PC-9 (cell line): ENCODE measurements around the gene ABLIM1. TPM values are rescaled to one million over a fixed set of nuclear protein-coding genes. Genes with fewer than 3 reads are reported as not detected.

ENCODE experiments used
- BruUV-seq: library from RNA; stranded (reverse); fragments of 400-500 nt; replicated peaks from 2 replicates; lab custom pipeline; 2021; lab: Mats Ljungman, UMichigan
- CTCF ChIA-PET: fragments of 300-600 bp; sonication (Branson Sonifier 250); formaldehyde crosslinking; loops from one replicate; lab custom pipeline; 2022; ENCODE audit warnings: antibody characterized with exemption; lab: Charles Lee
- POLR2A ChIA-PET: fragments of 300-600 bp; sonication (Branson Sonifier 250); formaldehyde crosslinking; loops from one replicate; lab custom pipeline; 2022; ENCODE audit warnings: antibody characterized with exemption; ENCODE audit not compliant: unreplicated experiment; lab: Charles Lee
- DNase-seq, 2 experiments: peaks; one replicate each; pipeline versions ENCODE4 v3.0.0 to v3.0.0-alpha.2; 2015 to 2022; ENCODE audit warnings: mixed read lengths in 1 of 2
- H2AFZ ChIP-seq: fragments of 200-600 bp; sonication (generic); 2 replicates; pipeline ENCODE4 v1.8.1; 2017; ENCODE audit warnings: antibody characterized with exemption
- H3F3A ChIP-seq: fragments of 200-600 bp; sonication (generic); 2 replicates; pipeline ENCODE4 v1.8.1; 2017; ENCODE audit warnings: antibody characterized with exemption, mild to moderate bottlenecking, low read depth; ENCODE audit not compliant: insufficient read depth
- H3K27ac ChIP-seq: fragments of 200-600 bp; sonication (generic); 2 replicates; pipeline ENCODE4 v1.6.1; 2016; ENCODE audit warnings: mixed run types
- H3K27me3 ChIP-seq: fragments of 200-600 bp; sonication (generic); 2 replicates; pipeline ENCODE4 v1.6.1; 2016; ENCODE audit warnings: low read depth, mixed run types; ENCODE audit not compliant: insufficient read depth
- H3K36me3 ChIP-seq: fragments of 200-600 bp; sonication (generic); 2 replicates; pipeline ENCODE4 v1.6.1; 2016; ENCODE audit warnings: low read depth, mixed run types
- H3K4me1 ChIP-seq: fragments of 200-600 bp; sonication (generic); replicated peaks from 2 replicates; pipeline ENCODE4 v1.6.1; 2016; ENCODE audit warnings: mixed run types; ENCODE audit not compliant: insufficient read depth
- H3K4me2 ChIP-seq: fragments of 200-600 bp; sonication (generic); 2 replicates; pipeline ENCODE4 v1.6.1; 2017; ENCODE audit warnings: mixed run types
- H3K4me3 ChIP-seq: fragments of 200-600 bp; sonication (generic); 2 replicates; pipeline ENCODE4 v1.6.1; 2016; ENCODE audit warnings: mixed run types
- H3K79me2 ChIP-seq: fragments of 200-600 bp; sonication (generic); 2 replicates; pipeline ENCODE4 v1.6.1; 2017; ENCODE audit warnings: low read depth, mixed run types
- H3K9me2 ChIP-seq: fragments of 200-600 bp; sonication (generic); 2 replicates; pipeline ENCODE4 v1.8.1; 2017; ENCODE audit warnings: mild to moderate bottlenecking; ENCODE audit not compliant: insufficient read depth
- H3K9me3 ChIP-seq: fragments of 200-600 bp; sonication (generic); 2 replicates; pipeline ENCODE4 v1.8.1; 2016; ENCODE audit warnings: low read depth; ENCODE audit not compliant: insufficient read depth
- H4K20me1 ChIP-seq: fragments of 200-600 bp; sonication (generic); 2 replicates; pipeline ENCODE4 v1.8.1; 2017; ENCODE audit not compliant: insufficient read depth
- EZH2 ChIP-seq: fragments of 200-600 bp; sonication (generic); IDR thresholded peaks from 2 replicates; pipeline ENCODE4 v1.8.0; 2017; ENCODE audit warnings: antibody characterized with exemption, low read depth
- intact Hi-C: fragments of 100-400 bp; cut with micrococcal nuclease; formaldehyde crosslinking; loops from one replicate; pipeline ENCODE4 v1.10.0; 2022; ENCODE audit not compliant: unreplicated experiment
- total RNA-seq: library from RNA; stranded (reverse); gene quantifications from 2 replicates; pipeline ENCODE4 v1.2.3, GENCODE V29; 2021
- TF ChIP-seq, protein P1 (sequence below): fragments of 200-600 bp; sonication (generic); conservative IDR thresholded peaks from 2 replicates; pipeline ENCODE4 v1.6.1; 2017; ENCODE audit warnings: mixed run types, antibody characterized with exemption, mild to moderate bottlenecking, moderate library complexity

Gene ABLIM1
- total RNA-seq, 1 experiment from 2014 or later = 68.7 TPM

DNA sequence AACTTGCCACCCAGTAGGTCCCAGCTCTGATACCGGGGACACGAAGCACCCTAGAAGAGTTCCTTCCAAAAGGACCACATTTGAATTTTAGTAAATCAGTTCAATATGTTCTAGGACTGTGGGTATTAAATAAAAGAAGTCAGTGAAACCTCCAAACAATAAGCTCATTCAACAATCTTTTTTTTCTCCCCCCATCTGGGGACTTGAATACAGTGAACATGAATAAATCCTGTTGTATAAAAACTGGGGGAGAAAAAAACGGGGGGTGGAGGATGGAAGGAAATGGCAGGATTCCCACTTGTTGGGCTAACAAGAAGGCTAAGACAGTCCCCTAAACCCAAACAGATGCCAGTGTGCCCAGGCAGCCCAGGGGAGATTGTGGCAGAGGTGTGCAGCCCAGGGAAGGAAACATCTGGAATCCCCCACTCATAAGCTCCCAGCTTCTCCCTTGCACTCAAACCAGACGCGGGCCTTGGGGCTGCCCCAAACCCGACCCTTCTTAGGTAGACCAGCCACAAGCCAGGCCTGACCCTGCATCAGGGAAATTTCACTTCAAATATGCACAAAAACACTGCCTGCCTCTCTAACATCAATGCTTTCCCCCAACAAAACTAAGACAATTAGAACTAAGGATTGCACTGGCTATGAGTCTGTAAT lies 262.6 kb downstream of the ABLIM1 start:
- Histone ChIP-seq H4K20me1 (no peaks in the 10 kb centered on the region), H3F3A (no peaks in the 10 kb centered on the region), H3K4me3 (no peak overlapping the region), H2AFZ (no peak overlapping the region), H3K4me1 (peaks cover 8% of the 10 kb centered on the region; the same call in 1 of the 2 replicates), H3K27me3 (no peaks in the 10 kb centered on the region), H3K9me2 (no peaks in the 10 kb centered on the region), H3K27ac (no peak overlapping the region), H3K79me2 (peaks cover 23% of the 10 kb centered on the region), H3K4me2 (no peak overlapping the region), H3K36me3 (no peaks in the 10 kb centered on the region), H3K9me3 (no peaks in the 10 kb centered on the region)
- intact Hi-C loops = no loop called here
- no TSS peak for BruUV-seq
- DNase-seq = no peak
- ChIA-PET POLR2A (no interaction called here), CTCF (interaction anchor here (0.6 kb wide), 1 partner anchor 20 kb away, joined by 6 read pairs; no protein-coding TSS in a partner anchor)
- TF ChIP-seq, protein P1, sequence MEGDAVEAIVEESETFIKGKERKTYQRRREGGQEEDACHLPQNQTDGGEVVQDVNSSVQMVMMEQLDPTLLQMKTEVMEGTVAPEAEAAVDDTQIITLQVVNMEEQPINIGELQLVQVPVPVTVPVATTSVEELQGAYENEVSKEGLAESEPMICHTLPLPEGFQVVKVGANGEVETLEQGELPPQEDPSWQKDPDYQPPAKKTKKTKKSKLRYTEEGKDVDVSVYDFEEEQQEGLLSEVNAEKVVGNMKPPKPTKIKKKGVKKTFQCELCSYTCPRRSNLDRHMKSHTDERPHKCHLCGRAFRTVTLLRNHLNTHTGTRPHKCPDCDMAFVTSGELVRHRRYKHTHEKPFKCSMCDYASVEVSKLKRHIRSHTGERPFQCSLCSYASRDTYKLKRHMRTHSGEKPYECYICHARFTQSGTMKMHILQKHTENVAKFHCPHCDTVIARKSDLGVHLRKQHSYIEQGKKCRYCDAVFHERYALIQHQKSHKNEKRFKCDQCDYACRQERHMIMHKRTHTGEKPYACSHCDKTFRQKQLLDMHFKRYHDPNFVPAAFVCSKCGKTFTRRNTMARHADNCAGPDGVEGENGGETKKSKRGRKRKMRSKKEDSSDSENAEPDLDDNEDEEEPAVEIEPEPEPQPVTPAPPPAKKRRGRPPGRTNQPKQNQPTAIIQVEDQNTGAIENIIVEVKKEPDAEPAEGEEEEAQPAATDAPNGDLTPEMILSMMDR = no peak
- TF ChIP-seq EZH2 = no peak

DNA sequence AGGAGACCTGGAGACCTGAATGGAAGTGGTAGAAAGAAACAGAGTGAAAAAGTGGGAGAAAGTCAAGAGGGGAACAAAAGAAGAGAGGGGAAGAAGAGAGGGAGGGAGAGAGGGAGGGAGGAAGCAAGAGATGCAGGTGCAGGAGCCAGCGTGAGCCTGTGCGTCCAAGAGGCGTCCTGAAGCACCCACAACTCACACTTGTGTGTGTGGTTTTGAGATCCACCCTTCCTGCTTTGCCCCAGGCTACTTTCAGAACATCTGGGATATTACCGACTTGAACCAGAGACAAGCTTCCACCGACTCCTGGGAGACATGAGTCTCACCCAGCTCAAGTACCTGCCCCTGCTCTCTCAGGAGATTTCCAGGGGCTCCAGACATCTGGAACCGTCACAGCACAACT lies 263.5 kb downstream of the ABLIM1 start:
- H2AFZ ChIP-seq = no peak overlapping the region
- no peak overlapping the region for H3K4me3 ChIP-seq
- POLR2A ChIA-PET = no interaction called here
- H3K79me2 ChIP-seq = peaks cover 14% of the 10 kb centered on the region
- no peaks in the 10 kb centered on the region for H4K20me1 ChIP-seq
- H3K36me3 ChIP-seq = no peaks in the 10 kb centered on the region
- no peaks in the 10 kb centered on the region for H3K27me3 ChIP-seq
- H3K9me3 ChIP-seq = no peaks in the 10 kb centered on the region
- DNase-seq = no peak
- no peak overlapping the region for H3K27ac ChIP-seq
- no peak for TF ChIP-seq EZH2
- TF ChIP-seq, protein P1 = no peak
- CTCF ChIA-PET = no interaction called here
- H3F3A ChIP-seq = peaks cover 3% of the 10 kb centered on the region; the same call in 1 of the 2 replicates
- H3K9me2 ChIP-seq = no peaks in the 10 kb centered on the region
- intact Hi-C loops = no loop called here
- H3K4me1 ChIP-seq = peaks cover 16% of the 10 kb centered on the region
- no TSS peak for BruUV-seq
- H3K4me2 ChIP-seq = no peak overlapping the region

DNA sequence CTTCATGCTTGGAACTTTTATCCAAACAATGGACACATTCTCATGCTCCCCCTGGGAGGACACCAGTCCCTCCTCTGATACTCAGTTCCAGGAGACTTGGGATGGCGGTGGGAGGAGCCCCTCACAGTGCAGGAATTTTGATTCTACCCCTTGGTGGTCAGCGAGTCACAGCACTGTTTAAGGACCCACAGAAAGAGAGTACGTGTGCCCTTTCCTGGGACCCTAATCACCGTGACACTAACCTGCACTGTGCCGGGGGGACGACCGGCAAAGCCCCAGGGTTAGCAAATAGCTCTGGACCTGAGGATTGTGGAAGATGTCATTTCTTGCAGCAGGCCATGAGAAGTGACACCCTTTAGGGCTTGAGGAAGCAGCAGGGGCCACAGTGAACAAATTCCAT lies 264.2 kb downstream of the ABLIM1 start:
- H3F3A ChIP-seq = peaks cover 4% of the 10 kb centered on the region; the same call in 1 of the 2 replicates
- no peak overlapping the region for H2AFZ ChIP-seq
- H3K4me2 ChIP-seq = no peak overlapping the region
- no peaks in the 10 kb centered on the region for H3K36me3 ChIP-seq
- no peak overlapping the region for H3K4me3 ChIP-seq
- intact Hi-C loops = no loop called here
- peaks cover 10% of the 10 kb centered on the region for H3K79me2 ChIP-seq
- H3K9me2 ChIP-seq = no peaks in the 10 kb centered on the region
- BruUV-seq = no TSS peak
- no peak for DNase-seq
- ChIA-PET POLR2A (no interaction called here), CTCF (no interaction called here)
- H3K27ac ChIP-seq = no peak overlapping the region
- no peak for TF ChIP-seq EZH2
- TF ChIP-seq, protein P1 = no peak
- H3K9me3 ChIP-seq = no peaks in the 10 kb centered on the region
- peaks cover 23% of the 10 kb centered on the region for H3K4me1 ChIP-seq
- no peaks in the 10 kb centered on the region for H4K20me1 ChIP-seq
- no peaks in the 10 kb centered on the region for H3K27me3 ChIP-seq
